Measurements from ENCODE around the gene LIM2. TPM values are rescaled to one million over a fixed set of nuclear protein-coding genes. Genes with fewer than 3 reads are reported as not detected.
A peak's percentile ranks its signal among the peaks of the same experiment; 100 is the strongest.

LIM2 gene
- total RNA-seq, 2 experiments from 2014 or later = not detected

GRCh38 chr19:51333836-51334460 is 53.8 kb downstream of the LIM2 start:
- Histone ChIP-seq H3K9me2 (ENCODE audit: insufficient read depth, low read length) (no peaks in the 10 kb centered on the region), H3K4me2 (ENCODE audit: low read length) (no peak overlapping the region), H4K20me1 (ENCODE audit: insufficient read depth, low read length) (no peaks in the 10 kb centered on the region), H3K27ac (ENCODE audit: low read depth, low read length, poor library complexity, severe bottlenecking) (no peak overlapping the region), H2AFZ (ENCODE audit: low read length) (peak overlapping the region; percentile 51; the same call in 1 of the 2 replicates), H3K4me3 (ENCODE audit: low read depth, low read length, poor library complexity, severe bottlenecking) (no peak overlapping the region), H3K36me3 (ENCODE audit: insufficient read depth, low read length) (no peaks in the 10 kb centered on the region), H3K4me1 (ENCODE audit: insufficient read depth, low read length, poor library complexity, severe bottlenecking) (peaks cover 4% of the 10 kb centered on the region), H3K9me3 (ENCODE audit: low read length) (no peaks in the 10 kb centered on the region), H3K79me2 (ENCODE audit: insufficient read depth, low read depth, low read length) (no peaks in the 10 kb centered on the region)
- BruUV-seq (replicated peaks) = no TSS peak
- CTCF ChIA-PET (ENCODE audit: unreplicated experiment) = no interaction called here
- intact Hi-C loops (cut with micrococcal nuclease; ENCODE audit: unreplicated experiment) = loop anchor here (10.0 kb wide), 1 partner anchor 321 kb away; no protein-coding TSS in a partner anchor
- TF ChIP-seq CTCF (conservative IDR thresholded peaks at IDR 0.05; ENCODE audit: low read length) = no peak
- no peak for TF ChIP-seq EZH2phosphoT487 (IDR thresholded peaks at IDR 0.05; ENCODE audit: borderline replicate concordance, low read depth, low read length)
- DNase-seq (ENCODE audit: low spot score) = peak; percentile 45
- POLR2A ChIA-PET = no interaction called here

- Histone ChIP-seq H3K36me3 (ENCODE audit: insufficient read depth, low read length) (no peaks in the 10 kb centered on the region), H3K9me2 (ENCODE audit: insufficient read depth, low read length) (no peaks in the 10 kb centered on the region), H3K79me2 (ENCODE audit: insufficient read depth, low read depth, low read length) (no peaks in the 10 kb centered on the region), H3K4me3 (ENCODE audit: low read depth, low read length, poor library complexity, severe bottlenecking) (no peak overlapping the region), H3K27ac (ENCODE audit: low read depth, low read length, poor library complexity, severe bottlenecking) (no peak overlapping the region), H4K20me1 (ENCODE audit: insufficient read depth, low read length) (no peaks in the 10 kb centered on the region), H3K4me2 (ENCODE audit: low read length) (no peak overlapping the region), H2AFZ (ENCODE audit: low read length) (no peak overlapping the region), H3K9me3 (ENCODE audit: low read length) (no peaks in the 10 kb centered on the region), H3K4me1 (ENCODE audit: insufficient read depth, low read length, poor library complexity, severe bottlenecking) (no peaks in the 10 kb centered on the region)
- DNase-seq (ENCODE audit: low spot score) = no peak
- TF ChIP-seq CTCF (conservative IDR thresholded peaks at IDR 0.05; ENCODE audit: low read length) (no peak), EZH2phosphoT487 (IDR thresholded peaks at IDR 0.05; ENCODE audit: borderline replicate concordance, low read depth, low read length) (no peak)
- ChIA-PET CTCF (ENCODE audit: unreplicated experiment) (no interaction called here), POLR2A (no interaction called here)
- intact Hi-C loops (cut with micrococcal nuclease; ENCODE audit: unreplicated experiment) = loop anchor here (10.0 kb wide), 1 partner anchor 323 kb away; no protein-coding TSS in a partner anchor
- no TSS peak for BruUV-seq (replicated peaks)
Observed at GRCh38 chr19:51331716-51332115, 56.1 kb downstream of the LIM2 start.

- no peak overlapping the region for H3K27ac ChIP-seq (ENCODE audit: low read depth, low read length, poor library complexity, severe bottlenecking)
- CTCF ChIA-PET (ENCODE audit: unreplicated experiment) = no interaction called here
- no peak for DNase-seq (ENCODE audit: low spot score)
Observed at GRCh38 chr19:51331193-51331592, 56.6 kb downstream of the LIM2 start.

More at GRCh38 chr19:51331193-51331592, 56.6 kb downstream of the LIM2 start:
- Histone ChIP-seq H3K36me3 (ENCODE audit: insufficient read depth, low read length) (no peaks in the 10 kb centered on the region), H4K20me1 (ENCODE audit: insufficient read depth, low read length) (no peaks in the 10 kb centered on the region), H3K79me2 (ENCODE audit: insufficient read depth, low read depth, low read length) (no peaks in the 10 kb centered on the region), H3K4me2 (ENCODE audit: low read length) (no peak overlapping the region), H3K9me2 (ENCODE audit: insufficient read depth, low read length) (no peaks in the 10 kb centered on the region), H3K4me3 (ENCODE audit: low read depth, low read length, poor library complexity, severe bottlenecking) (no peak overlapping the region), H3K4me1 (ENCODE audit: insufficient read depth, low read length, poor library complexity, severe bottlenecking) (no peaks in the 10 kb centered on the region), H2AFZ (ENCODE audit: low read length) (no peak overlapping the region), H3K9me3 (ENCODE audit: low read length) (no peaks in the 10 kb centered on the region)
- BruUV-seq (replicated peaks) = no TSS peak
- POLR2A ChIA-PET = no interaction called here
- intact Hi-C loops (cut with micrococcal nuclease; ENCODE audit: unreplicated experiment) = loop anchor here (10.0 kb wide), 1 partner anchor 324 kb away; no protein-coding TSS in a partner anchor
- TF ChIP-seq CTCF (conservative IDR thresholded peaks at IDR 0.05; ENCODE audit: low read length) (no peak), EZH2phosphoT487 (IDR thresholded peaks at IDR 0.05; ENCODE audit: borderline replicate concordance, low read depth, low read length) (no peak)
